HG02973 (cell line): ENCODE results near the gene TASP1.

Experiments
- ATAC-seq: cut with Tn5 transposase; IDR thresholded peaks from one replicate; pipeline ENCODE4 v1.9.1; 2021; ENCODE audit warnings: moderate library complexity; ENCODE audit not compliant: unreplicated experiment

Gene TASP1

DNA sequence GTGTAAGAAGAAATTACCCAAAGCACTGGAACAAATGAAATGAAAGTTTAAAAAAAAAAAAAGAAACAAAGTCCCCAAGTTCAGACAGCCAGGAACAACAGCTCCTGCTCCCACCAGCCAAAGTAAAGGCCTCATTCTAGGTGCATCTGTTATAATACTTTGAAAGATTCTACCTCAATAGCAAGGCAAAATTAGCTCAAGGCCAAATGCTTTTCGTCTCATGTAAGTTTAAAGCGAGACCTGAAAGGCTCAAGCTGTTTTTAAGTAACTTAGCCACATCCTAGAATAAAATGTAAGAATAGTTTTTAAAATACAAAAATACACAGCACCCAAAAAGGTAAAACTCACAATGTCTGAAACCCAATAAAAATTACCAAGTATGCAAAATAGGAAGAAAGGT lies 64.7 kb downstream of the TASP1 start:
- no peak for ATAC-seq

DNA sequence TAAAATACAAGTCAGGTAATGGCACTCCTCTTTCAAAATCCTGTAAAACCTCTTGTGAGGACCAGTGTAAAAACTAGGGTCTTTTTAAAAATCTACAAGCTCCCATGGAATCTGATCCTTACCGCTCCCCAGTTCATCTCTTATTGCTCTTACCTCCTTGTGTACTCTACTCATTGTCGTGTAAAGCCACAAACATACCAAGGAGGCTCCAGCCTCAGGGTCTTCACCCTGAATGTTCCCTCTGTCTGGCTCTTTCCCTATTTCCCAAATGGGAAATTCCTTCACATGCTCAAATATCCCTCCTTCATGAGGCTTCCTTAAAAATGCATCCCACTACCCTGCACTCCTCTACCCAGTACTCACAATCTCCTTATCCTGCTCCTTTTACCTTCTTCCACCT lies 67.1 kb downstream of the TASP1 start:
- ATAC-seq = no peak

DNA sequence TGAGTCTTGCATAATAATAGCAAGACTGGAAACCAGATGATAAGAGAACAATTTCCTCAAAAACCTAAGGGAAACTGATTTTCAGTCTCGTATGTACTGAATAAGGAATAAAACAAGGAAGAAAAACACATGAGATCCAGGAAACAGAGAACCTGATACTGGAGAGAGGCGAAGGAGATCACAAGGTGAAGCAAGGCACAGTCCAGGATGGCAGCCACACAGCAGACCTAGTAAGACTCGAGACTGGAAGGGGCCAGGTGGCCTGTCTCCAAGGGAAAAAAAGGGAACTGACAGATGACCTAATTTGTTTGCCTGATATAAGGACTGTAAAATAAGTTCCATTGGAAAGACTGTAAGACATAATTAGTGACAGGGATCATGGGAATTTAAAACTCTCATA lies 71.1 kb downstream of the TASP1 start:
- no peak for ATAC-seq

DNA sequence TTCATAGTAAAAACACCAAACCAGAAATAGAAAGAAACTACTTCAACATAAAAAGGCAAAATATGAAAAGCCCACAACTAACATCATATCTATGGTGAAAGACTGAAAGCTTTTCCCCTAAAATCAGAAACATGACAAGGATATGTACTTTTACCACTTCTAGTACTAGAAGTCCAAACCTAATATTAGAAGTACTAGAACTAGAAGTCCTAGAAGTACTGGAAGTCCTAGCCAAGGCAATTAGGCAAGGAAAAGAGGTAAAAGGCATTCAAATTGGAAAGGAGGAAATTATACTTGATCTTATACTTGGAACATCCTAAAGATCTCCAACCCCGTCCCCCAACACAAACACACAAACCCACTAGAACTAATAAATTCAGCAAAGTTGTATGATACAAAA lies 74.9 kb downstream of the TASP1 start:
- no peak for ATAC-seq

DNA sequence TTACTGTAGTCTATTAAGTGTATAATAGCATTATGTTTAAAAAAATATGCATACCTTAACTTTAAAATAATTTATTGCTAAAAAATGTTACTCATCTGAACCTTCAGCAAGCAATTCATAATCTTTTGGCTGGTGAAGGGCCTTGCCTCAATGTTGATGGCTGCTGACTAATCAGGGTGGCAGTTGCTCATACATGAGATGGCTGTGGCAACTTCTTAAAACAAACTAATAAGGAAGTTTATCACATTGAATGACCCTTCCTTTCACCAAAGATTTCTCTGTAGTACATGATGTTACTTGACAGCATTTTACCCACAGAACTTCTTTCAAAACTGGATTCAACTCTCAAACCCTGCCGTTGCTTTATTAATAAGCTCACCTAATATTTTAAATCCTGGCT lies 84.0 kb downstream of the TASP1 start:
- ATAC-seq = no peak

DNA sequence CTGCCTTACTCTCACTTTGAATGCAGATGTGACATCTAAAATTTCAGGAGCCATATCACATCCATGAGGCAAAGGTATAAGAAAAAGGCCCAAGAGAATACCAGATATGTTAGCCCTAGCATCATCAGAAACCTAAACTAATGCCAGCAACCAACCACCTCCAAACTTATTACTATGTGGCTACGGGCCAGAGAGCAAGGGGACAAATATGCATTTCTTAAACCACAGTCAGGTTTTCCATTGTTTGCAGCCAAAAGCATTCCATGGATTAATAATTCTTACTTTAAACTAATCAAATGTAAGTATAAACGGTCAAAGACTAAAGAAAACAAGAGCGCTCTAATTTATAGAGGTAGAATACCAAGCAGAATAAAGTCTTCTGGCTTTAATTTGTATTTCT lies 84.7 kb downstream of the TASP1 start:
- no peak for ATAC-seq

DNA sequence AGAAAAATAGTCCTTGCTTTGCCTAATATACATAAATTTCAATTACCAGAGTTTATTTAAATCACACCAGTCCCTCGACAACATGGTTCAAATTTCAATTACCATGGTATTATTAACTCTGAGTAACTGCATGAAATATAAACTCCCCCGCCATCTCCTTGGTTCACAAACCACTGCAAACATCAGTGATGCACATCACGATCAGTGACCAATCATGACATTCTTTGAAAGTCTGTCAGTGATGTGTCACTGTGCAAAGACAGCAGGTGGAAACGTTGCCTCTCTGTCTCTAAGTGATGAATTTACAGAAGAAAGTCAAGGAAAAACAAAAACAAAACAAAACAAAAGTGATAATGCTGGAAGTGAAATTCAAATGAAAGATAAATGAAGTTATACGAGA lies 86.7 kb downstream of the TASP1 start:
- no peak for ATAC-seq

DNA sequence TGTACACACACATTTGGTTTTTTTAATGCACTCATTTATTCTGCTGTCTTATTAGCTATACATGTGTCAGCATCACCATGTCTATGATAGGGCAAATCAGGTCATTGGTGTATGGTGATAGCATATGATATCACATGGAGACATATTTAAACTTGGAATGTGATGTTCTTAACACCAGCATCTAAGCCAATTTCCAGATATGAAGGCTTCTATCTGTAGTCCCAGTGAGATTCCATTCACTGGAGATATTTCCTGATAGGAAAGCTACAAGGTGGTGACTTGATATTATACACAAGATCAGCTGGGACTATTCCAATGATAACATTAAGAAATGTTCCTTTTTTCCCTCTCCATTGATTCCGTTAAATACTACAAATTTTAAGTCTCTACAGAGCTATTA lies 89.3 kb downstream of the TASP1 start:
- ATAC-seq = no peak

DNA sequence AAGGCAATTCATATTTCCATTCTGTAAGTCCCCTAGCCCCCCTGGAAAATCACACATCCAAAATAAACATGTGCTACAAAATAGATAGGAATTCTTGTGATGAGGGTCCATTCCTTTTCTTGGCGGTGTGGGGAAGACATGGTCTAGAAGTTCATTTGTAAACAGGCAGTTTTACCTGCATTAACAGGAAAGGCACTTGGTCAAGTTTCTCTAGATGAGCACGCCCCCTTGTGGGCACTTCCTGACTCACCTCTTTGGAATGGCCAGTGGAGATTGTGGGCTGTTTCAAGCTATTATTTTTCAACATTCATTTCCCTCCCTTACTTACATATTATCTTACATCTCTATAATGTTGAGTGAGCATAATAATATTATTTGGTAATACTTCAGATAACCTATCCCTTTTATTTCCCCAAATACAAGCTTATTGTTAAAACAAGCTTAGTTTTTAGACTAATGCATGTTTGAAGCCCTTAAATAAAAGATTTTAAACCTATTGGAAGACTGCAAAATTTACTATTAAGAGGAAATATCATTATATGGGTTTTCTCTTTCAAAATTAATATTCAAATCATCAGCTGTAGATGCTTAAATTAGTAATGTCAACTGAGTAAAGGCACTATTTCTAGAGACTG lies 92.1 kb downstream of the TASP1 start:
- no peak for ATAC-seq

DNA sequence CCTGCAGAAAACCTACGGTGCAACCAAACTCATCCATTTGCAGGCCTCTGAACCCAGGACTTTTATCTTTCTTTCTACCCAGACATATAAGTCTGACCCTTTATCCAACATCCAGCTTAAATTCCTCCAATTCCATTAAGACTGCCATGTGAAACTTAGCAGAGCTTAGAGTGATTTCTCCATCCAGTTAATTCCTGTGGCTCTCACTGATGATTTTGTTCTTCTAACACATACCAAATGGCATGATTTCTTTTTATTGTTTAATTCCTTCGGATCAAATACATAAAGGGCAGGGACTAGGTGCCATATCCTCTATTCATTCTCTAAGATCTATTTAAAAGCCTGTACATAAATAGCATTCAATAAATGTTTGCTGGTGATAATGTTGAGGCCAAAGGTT lies 92.9 kb downstream of the TASP1 start:
- no peak for ATAC-seq

DNA sequence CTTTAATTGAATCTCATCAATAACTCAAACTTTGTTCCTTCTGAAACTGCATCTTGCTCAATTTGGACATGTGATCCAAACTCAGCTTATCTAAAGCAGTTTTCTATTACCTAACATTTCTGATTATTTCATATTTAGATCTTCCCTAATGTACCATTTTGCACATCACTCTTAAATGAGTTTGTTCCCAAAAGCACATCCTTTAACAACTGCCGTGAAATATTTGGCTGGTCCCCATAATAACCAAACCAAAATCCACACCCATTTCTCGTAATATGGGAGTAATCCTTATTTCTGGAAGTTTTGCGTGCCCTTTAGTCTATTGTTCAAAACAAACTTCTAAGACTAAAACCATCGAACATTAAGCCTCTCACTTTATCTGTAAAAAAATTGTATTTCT lies 94.9 kb downstream of the TASP1 start:
- ATAC-seq = no peak

DNA sequence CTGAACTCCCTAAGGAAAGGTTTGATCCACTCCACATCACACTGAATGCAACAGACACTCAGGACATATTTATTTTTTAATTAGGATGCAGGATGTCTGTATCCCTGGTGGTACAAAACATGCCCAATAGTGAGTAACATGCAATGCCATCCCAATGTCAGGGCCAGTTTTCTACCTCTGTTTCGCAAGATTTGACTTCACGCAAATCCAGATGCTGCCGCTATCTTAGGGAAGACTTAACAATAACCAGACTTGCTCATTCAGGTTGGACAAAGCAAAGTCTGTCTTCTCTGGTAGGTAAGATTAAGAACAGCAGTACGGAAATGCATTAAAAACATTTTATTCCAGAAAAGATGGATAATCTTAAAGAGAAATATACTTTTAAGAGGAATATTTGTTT lies 103.1 kb downstream of the TASP1 start:
- no peak for ATAC-seq

DNA sequence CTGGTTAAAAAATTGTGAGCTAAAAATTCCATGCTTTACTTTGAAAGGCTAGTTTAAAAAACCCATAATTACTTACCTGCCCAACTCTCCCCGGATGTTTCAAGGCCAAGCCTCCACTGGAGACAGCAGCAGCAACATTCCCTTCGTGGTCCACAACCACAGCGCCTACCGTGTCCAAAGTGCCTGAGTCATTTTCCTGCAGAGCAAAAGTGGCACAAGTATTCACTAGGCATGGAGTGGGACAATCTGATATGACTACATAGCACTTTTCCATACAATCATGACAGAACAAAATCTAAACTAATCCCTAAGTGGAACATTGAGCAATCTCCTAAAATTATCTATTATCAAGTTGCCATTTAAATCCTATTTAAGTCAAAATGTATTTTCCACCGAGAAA lies 104.8 kb downstream of the TASP1 start:
- ATAC-seq = no peak

DNA sequence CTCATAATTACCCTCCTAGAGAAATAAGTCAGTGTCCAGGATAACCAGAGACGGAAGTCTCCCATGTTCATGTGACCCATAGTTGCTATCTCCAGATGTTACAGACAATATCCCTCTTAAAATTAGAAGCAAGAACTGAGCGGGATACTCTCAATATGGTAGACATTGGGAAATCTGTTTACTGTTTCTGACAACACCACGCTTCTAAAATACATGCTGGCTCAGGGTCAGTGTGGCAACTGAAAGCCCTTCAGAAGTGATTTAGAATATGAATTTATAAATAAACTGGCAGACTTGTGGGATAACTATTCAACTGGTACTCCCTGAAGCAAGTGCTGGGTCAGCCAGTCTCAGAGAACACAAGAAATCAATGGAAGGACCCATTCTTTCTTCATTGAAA lies 108.6 kb downstream of the TASP1 start:
- ATAC-seq = no peak

DNA sequence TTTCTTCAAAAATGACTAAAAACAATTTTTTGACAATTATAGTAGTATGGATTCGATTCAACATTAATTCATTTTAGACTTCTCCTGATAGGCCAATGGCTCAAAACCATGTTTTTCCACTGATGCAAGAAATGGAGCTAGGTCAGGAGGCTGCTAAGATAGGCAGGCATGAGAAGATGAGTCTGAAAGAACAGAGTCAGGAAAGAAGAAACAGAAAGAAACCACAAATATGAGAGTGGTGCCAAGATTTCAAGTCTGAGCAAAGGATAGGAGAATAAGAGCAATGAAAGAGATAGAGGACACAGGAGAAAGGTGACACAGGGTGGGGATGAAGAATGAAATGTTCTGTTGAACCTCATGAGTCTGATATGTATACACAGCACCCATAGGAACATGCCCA lies 112.2 kb downstream of the TASP1 start:
- ATAC-seq = no peak

DNA sequence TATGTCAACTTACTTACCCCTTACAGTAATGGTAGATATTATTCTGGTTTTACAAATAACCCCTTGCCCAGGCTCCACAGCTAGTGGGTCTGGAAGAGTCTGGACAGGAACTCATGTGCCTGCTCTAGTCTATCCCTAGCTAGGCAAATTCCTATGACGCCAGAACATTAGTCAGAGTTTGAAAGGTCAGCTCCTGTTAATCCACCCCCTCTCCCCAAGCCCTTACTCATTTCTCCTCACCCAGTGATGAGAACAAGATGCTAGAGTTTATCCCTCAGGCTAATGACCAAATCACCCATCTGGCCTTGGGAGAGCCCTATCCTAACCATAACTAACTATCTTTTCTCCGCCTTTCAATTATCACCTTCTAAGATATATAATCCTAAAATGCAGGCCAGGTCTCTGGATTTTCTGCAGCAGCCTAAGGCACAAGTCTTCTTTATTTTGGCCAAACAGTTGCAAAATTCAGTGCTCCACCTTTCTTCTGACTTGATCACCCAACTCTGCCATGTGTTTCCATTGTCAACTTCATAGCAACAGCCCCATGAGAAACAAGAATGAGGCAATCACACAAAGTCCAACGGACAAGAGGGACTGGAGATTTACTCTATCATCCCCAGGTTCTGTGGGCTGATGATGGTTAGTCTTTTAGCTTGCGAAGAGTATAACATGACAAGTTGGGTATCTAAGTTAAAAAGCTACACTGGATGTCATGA lies 113.3 kb downstream of the TASP1 start:
- ATAC-seq = no peak

DNA sequence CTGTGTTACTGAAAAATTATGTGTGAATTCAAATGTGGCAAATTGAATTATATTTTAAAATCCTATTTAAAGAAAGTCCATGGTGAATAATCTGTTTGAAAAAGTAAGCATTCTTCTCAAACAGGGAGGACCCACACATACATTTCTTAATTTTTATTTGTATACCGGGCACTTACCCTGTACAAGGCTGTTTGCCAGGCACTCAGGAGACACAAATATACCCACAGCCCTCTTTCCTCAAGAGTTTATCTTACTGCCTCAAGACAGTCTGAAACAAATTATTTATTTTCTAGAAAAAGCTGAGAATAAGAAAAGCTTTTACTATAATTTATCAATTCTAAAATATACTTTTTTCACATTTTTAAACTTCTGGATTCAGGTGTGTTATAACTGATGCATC lies 114.4 kb downstream of the TASP1 start:
- ATAC-seq = no peak

DNA sequence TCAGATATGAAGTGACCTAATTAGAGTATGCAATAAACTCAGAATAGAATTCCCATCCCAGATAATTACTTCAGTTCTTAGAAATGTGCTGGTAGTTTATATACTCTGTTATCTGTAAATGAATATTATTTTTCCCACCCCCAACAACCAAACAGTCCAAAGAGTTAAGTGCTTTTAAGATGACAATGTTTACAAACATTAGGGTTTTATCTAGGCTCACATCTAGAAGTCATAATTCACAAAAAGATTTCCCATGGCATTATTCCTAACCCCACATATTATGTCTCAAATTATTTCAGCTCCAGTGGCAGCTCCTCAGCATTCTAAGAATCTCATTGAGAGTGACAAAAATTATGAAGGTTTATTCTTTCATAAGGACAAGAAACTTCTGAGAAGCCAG lies 120.9 kb downstream of the TASP1 start:
- ATAC-seq = no peak

DNA sequence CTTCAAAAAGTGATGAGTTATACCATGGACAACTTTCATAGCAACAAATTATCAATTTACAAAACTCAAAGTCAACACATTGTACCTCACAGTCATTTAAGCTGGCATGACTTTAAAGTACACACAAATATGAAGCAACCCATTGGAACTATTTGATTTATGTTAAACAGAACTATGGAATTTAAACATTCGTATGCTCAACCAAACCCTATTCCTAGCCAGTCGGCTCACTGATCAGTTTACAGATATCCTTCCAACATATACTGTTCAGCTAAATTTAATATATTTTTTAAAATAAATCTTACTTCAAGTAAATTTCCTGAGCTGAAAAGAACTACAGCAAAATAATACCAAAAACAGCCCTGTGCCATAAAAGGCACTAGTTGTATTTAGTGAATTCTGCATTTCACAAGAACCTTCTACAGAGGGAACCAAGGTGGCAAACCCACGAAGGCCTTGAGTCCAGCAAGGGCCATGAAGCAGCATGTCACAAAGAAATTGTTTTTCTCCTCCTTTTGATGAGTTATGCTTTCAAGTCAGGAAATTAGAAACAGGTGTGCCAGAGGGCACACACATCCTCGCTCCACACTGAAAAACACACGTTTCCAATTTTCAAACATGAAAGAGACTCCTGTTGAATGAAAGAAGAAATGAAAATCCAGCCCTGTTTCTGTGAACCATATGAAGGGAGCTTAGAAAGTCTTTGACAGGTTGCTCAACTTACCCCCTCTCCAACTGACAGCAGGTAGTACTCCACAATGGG lies 122.8 kb downstream of the TASP1 start:
- no peak for ATAC-seq

DNA sequence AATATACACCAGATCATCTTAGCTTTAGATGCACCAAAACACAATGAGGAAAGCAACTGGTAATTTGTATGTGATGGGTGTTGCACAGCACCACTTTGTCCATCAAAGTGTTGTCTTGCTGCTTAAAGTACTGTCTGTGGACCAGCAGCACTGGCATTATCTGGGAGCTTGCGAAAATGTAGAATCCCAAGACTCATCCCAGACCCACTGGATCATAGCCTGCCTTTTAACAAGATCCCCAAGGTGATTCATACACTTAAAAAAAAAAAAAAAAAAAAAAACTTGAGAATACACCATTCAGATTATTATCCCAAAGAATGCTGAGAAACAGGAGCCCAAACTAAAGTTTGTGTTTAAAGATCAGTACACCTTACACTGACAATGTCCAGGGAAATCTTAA lies 123.4 kb downstream of the TASP1 start:
- no peak for ATAC-seq

DNA sequence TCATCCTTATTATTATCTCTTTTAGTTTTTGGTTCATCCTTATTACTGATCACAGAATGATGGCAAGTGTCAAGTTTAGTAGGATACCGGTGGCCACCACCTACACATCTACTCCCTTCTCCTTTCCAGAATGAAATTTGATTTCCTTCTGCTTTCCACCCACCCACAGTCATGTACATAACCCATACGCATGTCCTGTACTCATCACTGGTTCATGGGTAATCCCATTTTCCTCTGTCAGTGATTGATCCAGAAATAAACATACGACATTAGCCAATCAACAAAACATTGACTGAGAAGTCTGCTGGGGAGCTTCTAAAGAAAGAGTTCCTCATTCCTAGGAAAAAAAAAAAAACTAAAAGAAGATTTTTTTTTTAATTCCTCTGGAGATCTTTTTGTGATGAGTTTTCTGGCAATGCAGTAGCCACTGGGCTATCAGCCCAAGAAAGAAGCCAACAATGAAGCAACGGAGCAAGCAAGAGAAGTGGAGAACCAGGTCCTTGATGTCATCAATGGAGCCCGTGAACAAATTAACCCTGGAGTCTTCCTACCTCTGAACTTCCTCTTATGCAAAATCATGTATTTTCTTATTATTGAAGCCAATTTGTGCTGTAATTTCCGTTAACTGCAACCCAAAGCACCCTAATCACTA lies 127.8 kb downstream of the TASP1 start:
- no peak for ATAC-seq

DNA sequence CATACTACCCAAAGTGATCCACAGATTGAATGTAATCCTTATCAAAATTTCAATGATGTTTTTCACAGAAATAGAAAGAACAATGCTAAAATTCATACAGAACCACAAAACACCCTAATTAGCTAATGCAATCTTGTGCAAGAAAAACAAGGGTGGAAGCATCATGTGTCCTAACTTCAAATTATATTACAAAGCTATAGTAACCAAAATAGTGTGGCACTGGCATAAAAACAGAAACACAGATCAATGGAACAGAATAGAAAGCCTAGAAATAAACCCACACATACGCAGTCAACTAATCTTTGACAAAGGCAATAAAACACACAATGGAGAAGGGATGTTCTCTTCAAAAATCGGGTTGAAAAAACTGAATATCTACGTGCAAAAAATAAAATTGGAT lies 131.1 kb downstream of the TASP1 start:
- no peak for ATAC-seq
